ENCODE results near the gene FAM219B.

Gene FAM219B

GRCh38 chr15:74870436-74871215 lies 36.0 kb downstream of the FAM219B start:
- DNase-seq: no peak

- DNase-seq: peak; percentile 66
Measured at GRCh38 chr15:74869726-74870407, 36.8 kb downstream of the FAM219B start.

GRCh38 chr15:74869372-74869725 lies 37.3 kb downstream of the FAM219B start:
- no peak for DNase-seq

GRCh38 chr15:74868059-74868458 lies 38.6 kb downstream of the FAM219B start:
- DNase-seq: no peak

- DNase-seq: no peak
Measured at GRCh38 chr15:74867466-74868038, 39.1 kb downstream of the FAM219B start.

GRCh38 chr15:74866090-74866489 lies 40.6 kb downstream of the FAM219B start:
- DNase-seq: no peak

GRCh38 chr15:74865316-74865715 lies 41.3 kb downstream of the FAM219B start:
- no peak for DNase-seq

GRCh38 chr15:74864296-74864695 lies 42.4 kb downstream of the FAM219B start:
- DNase-seq: no peak

GRCh38 chr15:74863239-74864056 lies 43.2 kb downstream of the FAM219B start:
- no peak for DNase-seq

GRCh38 chr15:74858369-74858740 lies 48.3 kb downstream of the FAM219B start:
- DNase-seq: no peak

- DNase-seq: no peak
Measured at GRCh38 chr15:74857671-74858368, 48.8 kb downstream of the FAM219B start.

- no peak for DNase-seq
Measured at GRCh38 chr15:74857082-74857655, 49.5 kb downstream of the FAM219B start.

GRCh38 chr15:74856537-74856936 lies 50.1 kb downstream of the FAM219B start:
- no peak for DNase-seq

GRCh38 chr15:74855857-74856256 lies 50.8 kb downstream of the FAM219B start:
- no peak for DNase-seq

- DNase-seq: no peak
Measured at GRCh38 chr15:74854453-74855022, 52.1 kb downstream of the FAM219B start.

GRCh38 chr15:74851960-74852359 lies 54.7 kb downstream of the FAM219B start:
- no peak for DNase-seq

- no peak for DNase-seq
Measured at GRCh38 chr15:74850393-74850792, 56.3 kb downstream of the FAM219B start.
